ENCODE measurements around the gene KIAA0232.
"Not testable (repeated sequence)": the region's sequence is repeated elsewhere in the genome, so short reads cannot be mapped to it uniquely, and the experiment has no call there.

Gene KIAA0232

DNA sequence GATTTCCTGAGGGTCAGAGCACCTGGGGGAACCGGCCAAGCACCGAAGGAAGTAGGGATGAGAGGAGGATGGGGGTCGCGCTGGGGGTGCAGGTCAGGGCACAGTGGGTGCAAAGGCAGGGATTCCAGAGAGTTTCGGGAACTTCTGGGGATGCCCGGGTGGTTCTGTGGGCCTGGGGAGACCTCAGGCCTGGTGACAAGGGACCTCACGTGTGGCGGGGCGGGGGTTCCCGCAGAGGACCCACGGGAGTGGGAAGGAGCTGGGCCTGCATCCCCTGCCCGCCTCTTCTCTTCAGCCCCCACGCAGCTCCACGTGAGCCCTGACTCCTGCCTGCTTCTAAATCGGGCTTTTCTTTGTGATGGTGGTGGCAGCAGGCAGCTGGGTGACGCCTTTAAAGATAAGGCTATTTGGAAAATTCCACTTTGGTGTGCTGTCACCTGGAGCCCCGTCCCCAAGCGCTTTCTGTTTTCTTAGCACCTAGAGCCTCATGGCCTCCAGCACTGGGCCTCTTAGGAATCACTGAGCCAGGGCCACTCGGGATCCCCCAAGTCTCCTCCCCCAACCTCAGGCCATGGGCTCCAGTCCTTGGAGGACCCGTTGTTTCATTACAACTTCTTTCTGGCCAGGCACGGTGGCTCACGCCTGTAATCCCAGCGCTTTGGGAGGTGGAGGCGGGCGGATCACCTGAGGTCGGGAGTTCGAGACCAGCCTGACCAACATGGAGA is 120.0 kb downstream of the KIAA0232 start:
- DNase-seq (ENCODE audit: low read depth in 2 of 2), result no peak

DNA sequence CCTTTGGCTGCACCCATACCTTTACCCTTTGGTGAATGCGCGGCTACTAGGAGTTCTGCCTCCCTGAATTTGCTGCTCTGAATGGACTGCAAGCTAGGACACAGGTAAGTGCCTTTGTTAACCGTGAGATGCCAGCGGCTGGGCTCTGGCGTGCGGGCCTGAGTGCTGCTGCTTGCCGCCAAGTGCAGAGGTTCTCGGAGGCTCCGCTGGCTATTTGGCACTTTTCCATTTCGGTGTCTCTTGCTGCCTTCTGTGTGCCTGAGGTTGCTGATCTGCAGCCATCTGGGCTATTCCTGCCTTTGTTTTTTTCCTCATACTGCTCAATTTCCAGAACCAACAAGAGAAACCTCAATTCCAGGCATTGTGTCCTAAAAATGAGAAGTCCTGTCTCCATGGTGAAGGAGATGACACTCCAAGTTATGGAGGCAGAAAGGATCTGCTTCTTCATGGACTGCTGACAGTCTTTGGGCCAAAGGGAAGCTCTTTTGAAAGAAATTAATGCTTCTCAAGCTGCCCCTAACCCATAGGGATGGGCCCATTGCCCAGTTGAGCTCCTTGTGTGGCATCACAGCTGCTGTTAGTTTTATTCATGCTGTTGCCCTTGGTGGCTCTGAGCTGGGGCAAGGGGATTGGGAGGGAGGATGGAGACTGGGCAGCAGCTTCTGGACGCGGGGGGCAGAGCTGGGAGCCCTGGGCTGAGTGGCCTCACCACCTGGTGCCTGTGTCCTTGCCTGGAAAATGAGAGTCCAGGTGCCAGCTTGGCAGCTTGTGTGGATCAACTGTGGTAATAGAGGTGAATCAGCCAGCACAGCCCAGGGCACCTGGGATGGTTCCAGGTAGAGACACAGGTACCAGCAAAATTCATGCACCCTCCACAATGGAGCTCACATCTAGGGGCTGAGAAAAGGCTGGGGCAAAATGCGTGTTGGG is 123.3 kb downstream of the KIAA0232 start:
- DNase-seq (ENCODE audit: low read depth in 2 of 2), result no peak

DNA sequence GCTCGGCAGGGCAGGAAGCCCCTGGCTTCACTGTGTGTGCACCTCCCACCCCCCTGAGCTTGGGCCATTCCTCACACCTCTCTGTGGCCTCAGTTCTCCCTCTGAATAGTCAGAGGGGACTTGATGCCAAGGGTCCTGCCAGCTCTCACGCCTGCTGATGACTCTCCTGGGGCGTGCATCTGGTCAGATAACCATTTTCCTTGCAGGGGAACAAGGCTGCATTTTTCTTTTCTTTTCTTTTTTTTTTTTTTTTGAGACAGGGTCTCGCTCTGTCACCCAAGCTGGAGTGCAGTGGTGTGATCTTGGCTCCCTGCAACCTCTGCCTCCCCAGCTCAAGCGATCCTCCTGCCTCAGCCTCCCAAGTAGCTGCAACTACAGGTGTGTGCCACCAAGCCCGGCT is 124.0 kb downstream of the KIAA0232 start:
- DNase-seq (ENCODE audit: low read depth in 2 of 2), result not testable (repeated sequence)

DNA sequence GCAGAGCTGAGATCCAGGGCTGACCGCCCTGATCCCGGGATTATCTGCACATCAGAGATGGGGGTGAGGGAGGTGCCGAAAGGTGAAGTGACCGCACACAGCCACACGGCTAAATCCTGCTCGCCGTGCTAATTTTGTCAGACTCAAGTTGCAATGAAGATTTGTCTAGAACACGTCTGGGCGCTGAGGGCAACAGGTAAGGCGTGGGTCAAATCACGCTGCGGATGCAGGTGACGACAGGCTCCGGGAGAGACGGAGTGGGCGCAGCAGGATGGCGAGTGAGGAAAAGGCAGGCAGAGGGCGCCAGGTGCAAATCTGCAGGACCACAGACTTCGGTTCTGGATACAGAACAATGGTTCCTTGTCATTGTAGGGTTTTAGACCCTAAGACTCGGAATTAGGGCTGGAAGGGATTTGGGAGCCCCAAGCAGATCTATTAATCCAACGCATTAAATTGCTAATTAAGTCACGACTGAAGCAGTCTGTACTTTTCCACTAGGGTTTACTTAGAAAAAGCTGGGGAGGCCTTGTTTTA is 125.2 kb downstream of the KIAA0232 start:
- no peak for DNase-seq (ENCODE audit: low read depth in 2 of 2)

DNA sequence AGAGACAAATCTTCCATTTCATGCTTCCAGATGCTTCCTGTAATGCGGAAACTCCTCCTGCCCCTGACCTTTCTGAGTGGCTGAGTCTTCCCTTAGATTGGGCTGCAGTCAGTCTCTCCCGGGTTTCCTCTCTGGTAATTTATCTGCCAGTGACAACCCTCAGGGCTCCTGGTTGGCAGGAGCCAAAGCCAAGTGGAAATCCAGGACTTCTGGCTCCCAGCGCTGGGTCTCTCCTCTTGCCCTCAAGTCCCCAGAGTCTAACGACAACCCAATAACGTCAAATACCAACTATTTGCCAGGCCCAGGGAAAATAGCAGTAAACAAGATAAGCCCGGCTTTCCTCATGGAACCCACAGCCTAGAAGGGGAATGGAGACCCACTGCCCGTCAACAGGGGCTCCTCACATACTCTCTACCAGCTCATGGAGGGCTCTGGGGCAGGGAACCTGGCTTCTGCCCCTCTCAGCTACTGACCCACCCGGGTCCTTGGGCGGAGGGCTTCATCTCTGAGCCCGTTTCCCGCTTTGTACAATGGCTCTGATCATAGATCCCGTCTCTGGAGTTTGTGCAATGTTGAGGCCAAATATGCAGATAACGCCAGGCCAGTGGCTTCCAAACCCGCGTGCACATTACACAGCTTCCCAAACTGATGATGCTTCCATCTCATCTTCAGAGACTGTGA is 126.0 kb downstream of the KIAA0232 start:
- DNase-seq (ENCODE audit: low read depth in 2 of 2), result no peak

DNA sequence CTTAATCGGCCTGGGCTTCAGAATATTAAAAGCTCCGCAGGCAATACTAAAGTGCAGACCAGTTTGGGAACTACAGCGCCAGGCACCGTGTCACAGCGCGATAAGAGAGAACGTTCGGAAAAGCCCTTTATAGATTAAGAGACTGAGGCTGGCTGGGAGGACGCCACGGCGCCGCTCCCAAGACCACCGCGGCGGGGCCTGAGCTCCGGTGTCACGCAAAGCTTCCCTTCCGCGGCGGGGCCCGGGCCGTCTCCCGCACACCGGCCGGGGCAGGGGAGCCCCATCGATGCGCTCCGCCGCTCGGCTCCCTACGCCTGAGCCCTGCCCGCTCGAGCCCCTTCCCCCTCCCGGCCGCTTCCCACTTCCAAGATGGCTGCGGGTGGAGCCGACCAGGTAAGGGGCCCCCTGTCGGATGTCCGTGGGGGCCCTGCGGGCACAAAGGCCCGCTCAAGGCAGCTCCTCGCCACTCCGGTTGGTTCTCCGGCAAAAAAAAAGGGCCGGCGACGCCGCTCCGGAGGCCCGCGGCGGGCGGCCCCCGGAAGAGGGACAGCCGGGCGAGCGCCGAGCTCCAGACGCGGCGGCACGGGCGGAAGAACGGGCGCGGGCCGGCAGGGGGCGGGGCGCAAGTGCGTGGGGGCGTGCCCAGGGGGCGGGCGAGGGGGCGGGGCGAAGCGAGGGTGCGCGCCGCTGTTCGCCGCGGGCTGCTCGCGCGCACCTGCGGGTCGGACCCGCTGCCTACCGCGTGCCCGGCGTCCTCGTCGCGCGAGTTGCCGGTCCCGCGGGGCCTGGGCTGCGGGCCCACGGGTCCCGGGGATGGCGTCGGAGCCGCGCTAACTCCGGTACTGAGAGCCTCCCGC is 126.8 kb downstream of the KIAA0232 start, which contains the start of gene TBC1D14:
TSS of gene TBC1D14 (plus strand) at position 714 of the 857 bp plus-strand sequence. CDS start 13,564 bp downstream, outside the sequence.
- peak; percentile 73 to 80 for DNase-seq (ENCODE audit: low read depth in 2 of 2)

DNA sequence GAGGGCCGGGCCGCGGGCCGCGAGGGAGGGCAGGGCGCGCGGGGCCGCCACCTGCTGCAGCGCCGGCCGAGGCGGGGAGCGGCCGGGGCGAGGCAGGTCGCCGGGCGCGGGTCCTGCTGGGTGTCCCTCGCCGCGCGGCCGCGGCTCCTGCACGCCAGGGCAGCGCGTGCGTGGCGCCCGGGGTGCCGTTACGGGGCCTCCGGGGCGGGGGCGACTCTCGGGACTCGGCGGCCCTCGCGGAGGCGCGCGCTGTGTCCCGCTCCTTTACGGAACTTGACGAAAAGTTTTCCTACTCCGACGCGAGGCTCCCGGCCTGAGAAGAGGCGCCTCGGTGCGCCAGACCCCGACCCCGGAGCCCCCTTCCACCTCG is 127.4 kb downstream of the KIAA0232 start:
- DNase-seq (ENCODE audit: low read depth in 2 of 2), result peak in 1 of 2 donors; percentile 27

DNA sequence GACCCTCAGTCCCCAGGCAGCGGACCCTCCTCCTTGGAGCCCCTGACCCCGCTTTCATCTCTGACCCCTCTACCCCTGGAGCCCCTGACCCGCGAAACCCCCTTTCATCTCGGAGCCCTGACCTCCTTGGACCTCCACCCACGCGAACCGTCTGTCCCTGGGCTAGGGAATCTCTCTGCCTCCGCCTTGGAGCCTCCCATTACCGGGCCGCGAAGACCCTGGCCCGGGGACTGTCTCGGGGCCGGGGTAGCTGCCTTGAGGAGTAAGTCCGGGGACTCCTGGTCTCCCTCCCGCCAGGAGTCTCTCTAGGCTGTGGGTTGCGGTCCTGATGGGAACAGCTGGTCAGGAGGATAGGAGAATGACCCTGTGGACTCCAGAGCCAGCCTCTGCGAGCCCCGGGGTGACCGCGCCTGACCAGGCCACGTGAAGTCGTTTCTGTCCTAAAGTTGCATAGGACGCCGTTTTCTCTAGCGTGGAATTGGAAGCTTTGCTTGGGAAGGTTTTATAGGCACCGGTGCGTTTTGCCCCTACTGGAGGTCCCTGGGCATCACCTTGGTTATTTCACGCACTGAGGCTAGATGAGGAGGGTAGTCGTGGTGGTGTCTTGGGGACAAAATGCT is 127.9 kb downstream of the KIAA0232 start:
- DNase-seq (ENCODE audit: low read depth in 2 of 2), result no peak

DNA sequence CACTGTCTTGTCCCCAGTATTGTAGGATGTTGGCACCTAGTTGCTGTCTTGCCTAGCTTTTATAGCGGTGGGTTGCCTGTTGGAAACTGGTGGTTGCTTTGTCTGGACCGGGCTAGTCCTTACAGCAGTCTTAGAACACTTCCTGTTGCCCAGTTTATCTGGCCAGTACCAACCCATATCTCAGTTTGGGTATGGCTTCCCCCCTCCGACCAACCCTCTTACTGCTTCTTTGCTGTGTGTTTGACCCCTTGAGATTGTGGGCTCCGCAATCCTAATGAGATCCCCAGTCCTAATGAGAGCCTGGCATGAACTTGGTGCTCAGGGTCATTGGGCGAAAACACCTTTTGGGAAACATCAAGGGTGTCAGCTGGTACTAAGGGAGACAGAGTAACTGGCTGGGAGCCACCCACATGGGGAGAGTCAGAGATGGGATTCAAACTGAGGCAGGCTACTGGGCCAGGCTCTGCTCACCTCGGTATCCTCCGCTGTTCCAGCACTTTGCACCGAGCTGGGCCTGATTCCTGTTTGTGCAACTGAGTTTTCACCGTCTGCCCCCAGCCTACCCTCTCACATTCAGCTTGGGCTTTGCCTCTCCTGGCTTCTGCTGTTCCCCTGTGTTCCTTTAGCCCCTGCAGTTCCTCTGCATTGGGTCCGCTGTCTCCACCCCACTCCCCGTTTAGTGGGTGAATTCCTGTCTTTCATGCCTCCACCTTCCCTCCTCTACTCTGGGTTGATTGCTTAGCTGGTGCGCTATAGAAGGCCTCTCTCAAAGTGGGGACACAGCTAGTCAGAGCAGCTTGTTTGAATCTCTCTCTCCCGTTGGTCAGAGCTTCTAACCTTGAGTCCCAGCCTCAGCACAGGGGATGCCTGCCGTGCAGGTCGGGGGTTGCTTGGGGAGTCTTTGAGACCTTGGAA is 128.7 kb downstream of the KIAA0232 start:
- DNase-seq (ENCODE audit: low read depth in 2 of 2), result no peak

DNA sequence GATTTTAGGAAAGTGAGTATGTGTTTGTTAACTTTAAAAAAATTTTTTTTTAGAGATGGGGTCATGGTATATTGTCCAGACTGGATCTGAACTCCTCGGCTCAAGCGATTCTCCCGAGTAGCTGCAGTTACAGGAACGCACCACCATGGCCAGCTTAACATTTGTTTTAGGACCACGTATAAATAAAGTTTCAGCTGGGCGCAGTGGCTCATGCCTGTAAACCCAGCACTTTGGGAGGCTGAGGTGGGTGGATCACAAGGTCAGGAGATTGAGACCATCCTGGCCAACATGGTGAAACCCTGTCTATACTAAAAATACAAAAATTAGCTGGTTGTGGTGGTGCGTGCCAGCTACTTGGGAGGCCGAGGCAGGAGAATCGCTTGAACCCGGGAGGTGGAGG is 129.4 kb downstream of the KIAA0232 start:
- DNase-seq (ENCODE audit: low read depth in 2 of 2), result not testable (repeated sequence)

DNA sequence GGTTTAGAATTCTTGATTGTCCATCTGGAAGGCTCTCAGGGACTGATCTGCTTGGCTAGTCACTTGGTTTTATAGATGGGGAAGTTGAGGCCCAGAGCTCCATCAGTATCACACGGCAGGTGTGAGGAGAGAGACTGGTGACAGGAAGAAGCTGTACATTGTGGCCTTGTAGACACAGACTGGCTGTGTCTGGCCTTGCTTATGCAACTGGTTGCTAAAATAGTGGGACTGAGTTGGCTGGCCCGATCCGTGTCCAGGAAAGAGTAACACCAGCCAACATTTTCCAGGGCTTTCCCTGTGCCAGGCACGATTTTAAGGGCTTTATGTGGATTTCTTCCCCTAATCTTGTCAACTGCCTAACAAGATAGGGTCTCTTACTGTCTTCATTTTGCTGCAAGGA is 129.9 kb downstream of the KIAA0232 start:
- no peak for DNase-seq (ENCODE audit: low read depth in 2 of 2)

DNA sequence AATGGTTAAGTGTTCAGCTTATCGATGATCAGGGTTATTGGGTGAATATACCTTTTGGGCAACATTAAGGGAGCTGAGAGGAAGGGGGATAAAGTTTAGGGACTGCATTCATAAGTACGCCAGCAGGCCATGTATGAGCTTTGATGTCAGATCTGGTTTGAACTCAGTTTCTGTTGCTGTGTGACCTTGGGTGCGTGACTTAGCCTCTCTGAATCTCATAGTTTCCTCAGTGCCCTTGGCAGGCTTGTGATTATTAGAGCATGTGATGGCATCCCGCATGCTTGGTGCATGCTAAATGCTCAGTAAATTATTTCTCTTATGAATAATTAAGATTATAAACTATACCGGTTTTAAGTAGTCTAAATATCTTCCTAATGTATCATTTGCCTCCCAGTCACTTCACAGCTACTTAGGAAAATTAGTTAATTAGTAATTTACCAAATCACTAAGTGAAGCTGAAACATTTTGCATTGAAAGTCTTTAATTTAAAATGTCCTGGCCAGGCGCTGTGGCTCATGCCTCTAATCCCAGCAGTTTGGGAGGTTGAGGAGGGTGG is 130.9 kb downstream of the KIAA0232 start:
- no peak for DNase-seq (ENCODE audit: low read depth in 2 of 2)

DNA sequence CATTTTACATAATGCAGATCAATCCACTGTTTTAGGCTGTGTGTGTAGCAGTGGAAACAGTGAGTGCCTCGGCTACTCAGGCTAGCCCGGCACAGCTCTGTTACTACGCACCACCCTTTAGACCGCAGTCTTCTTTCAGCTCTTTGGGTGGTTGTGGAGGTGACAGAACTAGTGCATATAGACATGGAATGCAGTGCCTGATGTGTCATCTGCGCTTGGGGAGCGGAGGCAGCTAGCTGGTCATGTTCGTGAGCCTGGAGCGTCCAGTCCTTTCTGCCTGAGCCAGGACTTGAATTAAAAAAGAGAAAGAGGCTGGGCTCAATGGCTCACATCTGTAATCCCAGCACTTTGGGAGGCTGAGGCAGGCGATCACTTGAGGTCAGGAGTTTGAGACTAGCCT is 131.9 kb downstream of the KIAA0232 start:
- no peak for DNase-seq (ENCODE audit: low read depth in 2 of 2)

DNA sequence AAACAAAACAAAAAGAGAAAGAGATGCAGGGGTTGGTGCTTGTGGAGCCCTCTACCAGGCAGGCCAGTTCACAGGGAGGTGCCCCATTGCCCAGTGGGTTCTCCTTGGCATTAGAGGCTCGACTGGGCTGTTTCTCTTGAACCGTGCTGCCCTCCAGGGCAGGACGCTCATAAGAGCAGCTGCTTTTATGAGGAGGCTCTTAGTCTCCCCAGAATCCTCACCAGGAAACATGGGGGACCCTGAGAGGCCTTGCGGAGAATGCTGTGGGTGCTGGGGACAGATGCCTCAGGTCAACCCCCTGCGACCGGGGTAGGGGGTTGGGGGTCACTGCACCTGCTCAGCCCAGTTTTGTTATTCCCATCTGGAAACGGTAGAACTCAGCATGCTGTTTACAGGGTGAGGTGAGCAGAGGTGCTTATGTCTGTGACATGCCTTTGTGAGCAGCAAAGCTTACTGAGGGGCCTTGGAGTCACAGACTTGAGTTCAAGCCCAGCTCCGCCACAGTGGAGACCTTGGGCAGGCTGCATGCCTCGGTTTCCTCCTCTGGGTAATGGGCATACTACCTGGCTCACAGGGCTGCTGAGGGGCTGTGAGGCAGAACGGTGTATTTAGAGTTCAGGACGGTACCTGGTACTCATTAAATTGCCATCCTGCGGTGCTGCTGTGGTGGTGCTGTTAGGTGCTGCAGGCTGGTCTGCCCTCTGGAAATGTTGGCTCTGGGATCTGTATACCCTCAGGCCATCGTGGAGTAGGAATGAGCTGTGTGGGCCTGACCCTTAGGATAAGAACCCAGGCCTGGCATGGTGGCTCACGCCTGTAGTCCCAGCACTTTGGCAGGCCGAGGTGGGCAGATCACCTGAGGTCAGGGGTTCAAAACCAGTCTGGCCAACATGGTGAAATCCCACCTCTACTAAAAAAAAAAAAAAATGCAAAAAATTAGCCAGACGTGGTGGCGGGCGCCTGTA is 132.8 kb downstream of the KIAA0232 start:
- no peak for DNase-seq (ENCODE audit: low read depth in 2 of 2)

DNA sequence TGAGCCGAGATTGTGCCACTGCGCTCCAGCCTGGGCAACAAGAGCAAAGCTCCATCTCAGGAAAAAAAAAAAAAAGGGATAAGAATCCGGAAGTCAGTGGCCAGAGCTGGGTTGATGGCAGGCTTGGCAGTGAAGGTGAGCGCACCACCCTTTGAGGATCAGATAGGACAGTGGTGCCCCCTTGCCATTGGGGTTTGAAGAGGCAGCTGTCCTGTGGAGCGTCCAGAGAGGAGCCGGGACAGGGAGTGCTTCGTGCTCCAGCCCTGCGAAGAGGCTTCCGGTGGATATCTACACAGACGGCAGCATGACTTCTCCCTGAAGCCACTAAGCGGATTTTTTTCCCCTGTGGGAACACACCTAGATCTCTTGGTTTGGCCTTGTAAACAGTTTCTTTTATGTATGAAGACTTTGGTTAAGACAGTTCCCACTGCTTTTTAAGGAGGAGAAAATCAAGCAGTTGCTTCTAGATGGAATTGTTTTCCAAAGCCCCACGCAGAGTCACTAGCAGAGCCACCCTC is 133.6 kb downstream of the KIAA0232 start:
- no peak for DNase-seq (ENCODE audit: low read depth in 2 of 2)

DNA sequence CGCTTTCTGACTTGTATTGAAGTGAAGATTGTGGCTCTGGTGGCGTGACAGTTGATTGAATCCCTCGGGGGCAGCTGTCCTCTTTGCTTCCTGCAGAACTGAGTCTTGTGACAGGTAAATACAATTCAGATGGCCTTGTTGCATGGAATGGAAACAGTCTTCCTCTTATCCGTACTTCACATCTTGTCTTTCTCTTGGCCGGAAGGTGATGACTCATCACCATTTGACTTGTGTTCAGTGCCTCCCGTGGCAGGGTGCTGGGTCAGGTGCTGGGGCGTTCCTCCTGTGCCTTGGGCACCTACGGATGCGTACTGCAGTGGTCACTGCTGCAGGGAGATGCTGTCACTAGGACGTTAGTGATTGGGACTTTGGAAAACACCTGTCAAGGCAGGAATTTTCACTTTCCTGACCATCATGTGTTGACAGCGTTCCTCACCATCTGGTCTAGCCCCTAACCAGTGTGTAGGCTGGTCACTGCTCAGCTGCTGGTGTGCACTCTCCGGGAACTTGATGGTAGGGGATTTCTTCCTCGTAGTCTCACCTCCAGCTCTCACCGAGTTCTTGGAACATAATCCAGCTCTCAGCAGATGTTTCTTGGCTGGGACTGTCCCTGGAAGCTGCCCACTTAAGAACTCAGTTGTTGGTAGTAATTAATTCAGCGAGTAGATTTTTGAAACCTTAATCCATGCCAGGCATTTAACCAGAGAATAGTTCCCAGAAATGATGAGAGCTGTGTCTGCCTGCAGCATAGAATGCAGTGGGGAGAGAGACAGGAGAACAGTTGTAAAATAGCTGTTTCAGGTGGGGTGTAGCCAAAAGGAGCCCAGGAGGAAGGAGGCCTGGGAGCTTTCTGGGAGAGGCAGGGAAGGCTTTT is 134.3 kb downstream of the KIAA0232 start:
- no peak for DNase-seq (ENCODE audit: low read depth in 2 of 2)
